NCI-H1105 treated with DMSO at 0.1 percent for 48 hours (cell line): ENCODE measurements around the gene C11orf16.
"Not testable (repeated sequence)": the region's sequence is repeated elsewhere in the genome, so short reads cannot be mapped to it uniquely, and the experiment has no call there.

ENCODE experiments used
- DNase-seq: peaks from one replicate; lab custom pipeline; 2025; lab: John Stamatoyannopoulos, UW

The C11orf16 gene

GRCh38 chr11:8937159-8937558 lies 4.4 kb upstream of the C11orf16 start:
- DNase-seq, result no peak

- not testable (repeated sequence) for DNase-seq
These were observed 3.0 kb upstream of the C11orf16 start for GRCh38 chr11:8935789-8936188.

- DNase-seq, result no peak
These were observed 2.2 kb upstream of the C11orf16 start for GRCh38 chr11:8934742-8935488.

- DNase-seq, result no peak
These were observed 1.2 kb upstream of the C11orf16 start for GRCh38 chr11:8933931-8934330.

GRCh38 chr11:8930456-8931175 lies 2.1 kb downstream of the C11orf16 start:
- no peak for DNase-seq

GRCh38 chr11:8928981-8929615 lies 3.6 kb downstream of the C11orf16 start:
- no peak for DNase-seq

- DNase-seq, result no peak
These were observed 4.5 kb downstream of the C11orf16 start for GRCh38 chr11:8928205-8928604.

GRCh38 chr11:8927233-8927632 lies 5.5 kb downstream of the C11orf16 start:
- no peak for DNase-seq

- DNase-seq, result no peak
These were observed 6.5 kb downstream of the C11orf16 start for GRCh38 chr11:8926236-8926635.

- no peak for DNase-seq
These were observed 7.0 kb downstream of the C11orf16 start for GRCh38 chr11:8925711-8926110.

GRCh38 chr11:8922691-8923090 lies 10.1 kb downstream of the C11orf16 start:
- no peak for DNase-seq

GRCh38 chr11:8917157-8917825 lies 15.5 kb downstream of the C11orf16 start:
- no peak for DNase-seq

- DNase-seq, result no peak
These were observed 18.1 kb downstream of the C11orf16 start for GRCh38 chr11:8914661-8915018.

- peak; percentile 60 for DNase-seq
These were observed 18.6 kb downstream of the C11orf16 start for GRCh38 chr11:8913961-8914660.

GRCh38 chr11:8911029-8911823 lies 21.5 kb downstream of the C11orf16 start, which contains the start of gene AKIP1:
AKIP1 (plus strand) TSS chr11:8911189; CDS start chr11:8911450, 261 bp downstream.
- DNase-seq, result peak; percentile 99

- DNase-seq, result peak; percentile 46
These were observed 22.1 kb downstream of the C11orf16 start for GRCh38 chr11:8910649-8911026.

- DNase-seq, result no peak
These were observed 24.6 kb downstream of the C11orf16 start for GRCh38 chr11:8908099-8908498.

GRCh38 chr11:8907116-8907515 lies 25.6 kb downstream of the C11orf16 start:
- DNase-seq, result no peak

GRCh38 chr11:8905528-8906165 lies 27.1 kb downstream of the C11orf16 start:
- no peak for DNase-seq

GRCh38 chr11:8899119-8899753 lies 33.5 kb downstream of the C11orf16 start:
- no peak for DNase-seq
